Tibial nerve (tissue), 3 donors: ENCODE data around the gene GNA14.
"Not testable (repeated sequence)": the region's sequence is repeated elsewhere in the genome, so short reads cannot be mapped to it uniquely, and the experiment has no call there.

Experiments used
- CTCF ChIP-seq, 5 experiments: fragments of 200-600 bp in 3 of 5; fragments of 450-650 bp in 2 of 5; sonication (generic) in 3 of 5; IDR thresholded peaks; one replicate each; pipeline ENCODE4 v1.5.1; 2016 to 2019; ENCODE audit warnings: antibody characterized with exemption in 5 of 5, mild to moderate bottlenecking in 3 of 5, moderate library complexity in 2 of 5
- POLR2A ChIP-seq, 2 donors: fragments of 450-650 bp; IDR thresholded peaks; one replicate each; pipeline ENCODE4 v1.6.1; 2017; ENCODE audit warnings: antibody characterized with exemption in 2 of 2, mild to moderate bottlenecking in 2 of 2, moderate library complexity in 2 of 2

GRCh38 chr9:77690119-77690518 lies 42.0 kb upstream of the GNA14 start:
- not testable (repeated sequence) for TF ChIP-seq CTCF, POLR2A (IDR thresholded peaks at IDR 0.05)
